Measurements from ENCODE around the gene PAIP1.

DNA sequence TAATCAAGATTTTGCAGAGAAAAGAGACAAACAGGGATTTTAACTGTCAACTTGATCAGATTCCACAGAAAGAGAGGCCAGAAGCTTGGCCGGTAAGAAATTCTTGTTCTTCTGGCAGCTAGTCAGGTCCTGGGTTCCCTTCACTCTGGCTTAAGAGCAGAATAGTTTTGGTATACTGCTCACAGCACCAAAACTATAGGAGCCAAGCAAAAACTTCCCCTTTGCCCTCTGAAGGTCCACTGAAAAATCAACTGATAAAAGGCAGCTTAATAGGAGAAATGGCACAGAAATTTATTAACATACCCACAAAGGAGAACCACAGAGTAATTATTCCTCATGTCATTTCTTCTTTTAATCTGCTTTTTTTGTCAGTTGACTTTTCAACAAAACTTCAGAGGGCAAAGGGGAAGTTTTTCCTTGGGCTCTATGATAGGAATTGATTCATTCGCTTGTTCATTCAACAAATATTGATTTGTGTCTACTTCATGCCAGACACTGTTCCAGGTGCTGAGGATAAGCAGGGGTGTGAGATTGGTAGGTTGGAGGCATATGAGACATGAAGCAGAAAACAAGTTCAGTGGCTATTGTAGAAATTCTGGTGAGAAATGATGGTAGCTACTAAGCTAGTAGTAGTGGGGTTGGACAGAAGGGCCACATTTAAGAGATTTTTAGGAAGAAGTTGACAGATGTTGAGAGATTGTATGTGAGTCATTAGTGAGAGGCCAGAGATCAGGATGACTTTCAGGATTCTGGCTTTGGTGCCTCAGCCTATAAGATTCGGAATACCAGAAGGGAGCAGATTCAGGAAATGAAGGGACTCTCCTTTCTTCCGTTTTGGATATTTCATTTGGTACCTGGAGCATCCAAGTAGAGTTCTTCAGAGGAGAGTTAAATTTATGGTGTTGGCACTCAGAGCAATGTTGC, 25.5 kb upstream of the PAIP1 start:
- TF ChIP-seq, protein P1, sequence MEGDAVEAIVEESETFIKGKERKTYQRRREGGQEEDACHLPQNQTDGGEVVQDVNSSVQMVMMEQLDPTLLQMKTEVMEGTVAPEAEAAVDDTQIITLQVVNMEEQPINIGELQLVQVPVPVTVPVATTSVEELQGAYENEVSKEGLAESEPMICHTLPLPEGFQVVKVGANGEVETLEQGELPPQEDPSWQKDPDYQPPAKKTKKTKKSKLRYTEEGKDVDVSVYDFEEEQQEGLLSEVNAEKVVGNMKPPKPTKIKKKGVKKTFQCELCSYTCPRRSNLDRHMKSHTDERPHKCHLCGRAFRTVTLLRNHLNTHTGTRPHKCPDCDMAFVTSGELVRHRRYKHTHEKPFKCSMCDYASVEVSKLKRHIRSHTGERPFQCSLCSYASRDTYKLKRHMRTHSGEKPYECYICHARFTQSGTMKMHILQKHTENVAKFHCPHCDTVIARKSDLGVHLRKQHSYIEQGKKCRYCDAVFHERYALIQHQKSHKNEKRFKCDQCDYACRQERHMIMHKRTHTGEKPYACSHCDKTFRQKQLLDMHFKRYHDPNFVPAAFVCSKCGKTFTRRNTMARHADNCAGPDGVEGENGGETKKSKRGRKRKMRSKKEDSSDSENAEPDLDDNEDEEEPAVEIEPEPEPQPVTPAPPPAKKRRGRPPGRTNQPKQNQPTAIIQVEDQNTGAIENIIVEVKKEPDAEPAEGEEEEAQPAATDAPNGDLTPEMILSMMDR (IDR thresholded peaks at IDR 0.05; ENCODE audit: borderline replicate concordance, extremely low read depth, low read length, poor library complexity, severe bottlenecking) = no peak
- no peak for TF ChIP-seq EZH2 (IDR thresholded peaks at IDR 0.05; ENCODE audit: borderline replicate concordance, low read depth, low read length, severe bottlenecking)
